SK-N-DZ (cell line): ENCODE data around the gene KIF1A.

Source experiments
- DNase-seq: peaks from one replicate; pipeline ENCODE4 v3.0.0-alpha.2; 2015; ENCODE audit warnings: low spot score

Gene KIF1A

GRCh38 chr2:240720686-240721595 is 99.1 kb downstream of the KIF1A start:
- no peak for DNase-seq

DNA sequence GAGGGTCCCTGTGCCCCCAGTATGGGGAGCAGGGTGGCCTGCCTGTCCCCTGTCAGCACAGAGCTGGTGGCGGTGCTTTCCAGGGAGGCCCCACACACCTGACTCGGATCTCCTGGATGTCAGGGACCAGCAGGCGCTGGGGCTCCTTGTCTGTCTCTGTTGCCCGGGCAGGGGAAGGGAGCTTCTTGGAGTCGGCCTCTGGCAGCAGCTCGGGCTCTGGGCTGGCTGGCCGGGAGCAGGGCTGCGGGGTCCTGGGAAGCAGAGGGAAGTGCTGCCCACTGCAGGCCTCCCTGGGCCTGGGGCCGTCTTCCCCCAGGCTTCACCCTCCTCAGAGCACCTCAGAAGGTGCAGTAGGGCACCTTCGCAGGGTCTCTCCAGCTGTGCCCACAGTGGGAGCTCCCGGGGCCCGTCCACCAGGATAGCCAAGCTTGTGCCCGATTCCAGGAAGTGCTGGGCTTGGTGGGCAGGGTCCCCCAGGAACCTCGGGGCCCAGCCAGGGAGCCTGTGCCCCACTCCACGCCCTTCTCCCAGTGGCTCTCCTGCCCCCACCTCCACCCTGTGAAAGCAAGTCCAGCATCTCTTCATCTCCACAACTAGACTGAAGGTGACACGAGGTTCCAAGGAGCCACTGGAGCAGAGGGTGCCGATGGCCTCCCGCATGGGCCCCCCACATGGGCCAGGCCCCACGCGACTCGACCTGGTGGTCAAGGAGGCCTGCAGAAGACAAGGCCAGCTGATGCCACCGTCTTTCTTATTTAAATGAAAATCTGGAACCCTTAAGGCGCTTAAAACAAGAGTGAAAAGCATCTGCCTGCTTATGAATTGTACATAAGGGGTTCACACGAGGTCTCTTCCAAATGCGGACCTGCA is 100.1 kb downstream of the KIF1A start:
- DNase-seq: no peak

- DNase-seq: no peak
Measured at GRCh38 chr2:240718896-240719490, 101.0 kb downstream of the KIF1A start.

DNA sequence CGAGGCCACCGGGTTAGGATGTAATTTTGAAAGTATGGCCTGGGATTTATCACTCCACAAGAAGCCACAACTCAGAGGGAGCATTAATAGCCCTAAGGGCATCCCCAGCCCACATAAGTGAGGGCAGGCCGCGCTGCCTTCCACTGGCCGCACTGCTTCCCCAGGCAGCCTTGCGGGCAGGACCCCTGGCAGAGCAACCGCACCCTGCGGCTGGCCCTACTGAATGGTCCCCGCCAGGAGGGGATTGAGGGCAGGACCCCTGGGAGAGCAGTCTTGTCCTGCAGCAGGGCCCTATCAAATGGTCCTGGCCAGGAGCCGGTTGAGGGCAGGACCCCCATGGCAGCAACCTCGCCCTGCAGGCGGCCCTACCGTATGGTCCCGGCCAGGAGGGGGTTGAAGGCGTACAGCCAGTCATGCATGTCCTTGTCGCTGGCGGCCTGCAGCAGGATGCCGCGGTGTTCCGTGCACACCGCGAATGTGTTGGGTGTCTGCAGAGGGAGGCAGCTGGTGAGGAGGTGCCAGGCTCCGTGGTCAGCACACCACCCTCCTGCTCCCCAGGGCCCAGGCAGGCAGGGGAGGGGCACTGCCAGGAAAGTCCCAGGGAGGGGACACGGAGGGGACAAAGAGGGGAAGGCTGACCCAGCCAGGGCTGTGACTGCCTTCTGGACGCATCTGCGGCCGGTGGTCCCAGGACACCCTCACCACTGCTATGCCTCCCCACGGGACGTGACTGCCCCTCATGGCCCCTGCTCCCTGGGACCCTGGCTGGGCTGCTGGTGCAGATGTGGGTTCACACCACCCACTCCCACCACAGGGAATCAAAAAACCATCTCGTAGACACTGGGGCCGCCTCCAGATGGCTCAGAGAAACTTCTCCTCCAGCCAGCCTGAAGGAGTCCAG is 102.1 kb downstream of the KIF1A start:
- DNase-seq: no peak

DNA sequence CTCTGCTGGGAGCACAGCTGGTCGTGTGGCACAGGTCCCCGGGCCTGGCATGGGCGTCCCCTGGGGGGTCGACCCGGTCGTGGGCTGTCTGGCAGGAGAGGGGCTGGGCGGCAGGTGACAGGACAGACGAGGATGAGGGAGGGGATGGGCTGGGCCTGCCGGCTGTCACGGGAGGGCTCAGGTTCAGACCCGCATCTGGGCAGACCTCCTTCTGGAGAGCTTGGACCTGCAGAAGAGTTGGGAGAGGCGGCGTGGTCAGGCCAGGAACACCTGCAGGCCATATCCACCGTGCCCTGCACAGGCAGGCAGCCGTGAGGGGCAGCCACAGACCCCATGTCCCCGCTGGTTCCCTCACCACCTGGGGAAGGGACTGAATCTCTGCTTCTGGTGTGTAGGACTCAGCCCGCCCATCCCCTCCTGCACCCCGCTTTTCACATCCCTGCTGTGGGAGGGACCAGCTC is 102.8 kb downstream of the KIF1A start:
- no peak for DNase-seq

DNA sequence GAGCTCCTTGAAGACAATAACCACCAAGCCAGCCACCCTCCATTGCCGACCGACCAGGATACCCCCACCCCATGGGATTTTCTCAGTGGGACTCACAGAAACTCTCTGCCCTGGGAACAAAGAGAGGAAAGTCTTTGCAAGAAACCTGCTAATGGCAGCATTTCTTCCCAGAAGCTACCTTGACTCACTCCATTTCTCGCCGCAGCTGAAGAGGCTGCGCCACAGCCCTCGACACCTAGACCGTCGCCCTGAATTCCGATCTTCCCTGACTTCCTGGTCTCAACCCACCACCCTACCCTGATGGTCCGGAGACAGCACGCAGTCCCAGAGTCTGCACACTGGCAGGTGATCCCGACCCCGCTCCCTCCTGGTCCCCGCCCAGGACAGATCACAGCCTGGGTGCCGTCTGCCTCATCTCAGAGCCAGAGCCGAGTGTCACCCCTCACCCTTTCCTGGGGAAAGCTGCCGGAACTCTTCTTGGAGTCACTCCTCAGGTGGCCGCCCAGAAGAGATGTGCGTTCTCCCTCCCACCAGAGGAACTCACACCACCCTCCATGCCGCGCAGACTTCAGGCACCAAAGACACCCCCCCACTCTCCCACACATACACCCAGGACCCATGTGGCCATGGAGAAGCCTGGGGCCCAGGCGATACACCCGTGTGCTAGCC is 103.8 kb downstream of the KIF1A start:
- no peak for DNase-seq

DNA sequence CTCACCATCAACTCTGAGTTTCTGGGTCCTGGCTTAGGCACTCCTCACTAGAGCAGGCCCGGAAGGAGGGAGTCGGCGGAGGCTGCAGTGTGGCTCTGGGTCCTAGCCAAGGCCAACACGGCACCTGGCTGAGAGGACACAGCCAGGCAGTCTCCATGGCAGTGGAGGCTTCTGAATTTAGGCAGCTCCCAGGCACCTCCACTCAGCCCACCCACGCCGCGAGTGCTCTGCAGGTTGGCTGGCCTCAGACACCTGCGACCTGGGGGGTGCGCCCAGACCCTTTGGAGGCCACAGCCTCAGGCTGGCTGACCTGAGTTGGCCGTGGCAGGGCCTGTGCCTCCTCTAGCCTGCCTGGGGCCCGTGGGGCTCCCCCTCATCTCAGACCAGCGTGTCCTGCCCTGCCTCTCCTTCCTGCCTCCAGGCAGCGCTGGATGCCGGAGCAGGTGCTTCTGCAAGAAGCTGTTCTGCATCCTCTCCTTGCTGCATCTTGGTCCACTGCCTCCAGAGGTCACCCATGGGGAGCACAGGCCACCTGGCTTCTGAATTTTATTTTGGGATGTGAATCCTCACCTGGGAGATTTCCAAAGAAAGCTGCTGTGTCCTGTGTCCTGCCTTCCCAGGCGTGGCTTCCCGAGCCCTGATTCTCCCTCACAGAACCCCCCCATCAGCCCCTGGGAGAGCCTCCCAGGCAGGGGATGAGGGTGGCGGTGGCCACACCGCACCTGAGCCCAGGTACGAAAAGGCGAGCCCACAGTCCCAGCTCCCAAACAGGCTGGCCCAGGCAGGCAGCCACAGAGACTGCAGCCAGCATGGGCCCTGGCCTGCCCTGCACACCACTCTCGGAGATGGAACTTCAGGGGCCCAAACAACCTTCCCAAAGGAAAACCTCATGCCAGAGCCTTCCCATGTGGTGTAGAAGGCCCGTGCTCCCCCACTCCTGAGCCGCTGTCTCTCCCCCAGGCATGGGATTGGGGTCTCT is 105.0 kb downstream of the KIF1A start:
- peak; percentile 36 for DNase-seq

DNA sequence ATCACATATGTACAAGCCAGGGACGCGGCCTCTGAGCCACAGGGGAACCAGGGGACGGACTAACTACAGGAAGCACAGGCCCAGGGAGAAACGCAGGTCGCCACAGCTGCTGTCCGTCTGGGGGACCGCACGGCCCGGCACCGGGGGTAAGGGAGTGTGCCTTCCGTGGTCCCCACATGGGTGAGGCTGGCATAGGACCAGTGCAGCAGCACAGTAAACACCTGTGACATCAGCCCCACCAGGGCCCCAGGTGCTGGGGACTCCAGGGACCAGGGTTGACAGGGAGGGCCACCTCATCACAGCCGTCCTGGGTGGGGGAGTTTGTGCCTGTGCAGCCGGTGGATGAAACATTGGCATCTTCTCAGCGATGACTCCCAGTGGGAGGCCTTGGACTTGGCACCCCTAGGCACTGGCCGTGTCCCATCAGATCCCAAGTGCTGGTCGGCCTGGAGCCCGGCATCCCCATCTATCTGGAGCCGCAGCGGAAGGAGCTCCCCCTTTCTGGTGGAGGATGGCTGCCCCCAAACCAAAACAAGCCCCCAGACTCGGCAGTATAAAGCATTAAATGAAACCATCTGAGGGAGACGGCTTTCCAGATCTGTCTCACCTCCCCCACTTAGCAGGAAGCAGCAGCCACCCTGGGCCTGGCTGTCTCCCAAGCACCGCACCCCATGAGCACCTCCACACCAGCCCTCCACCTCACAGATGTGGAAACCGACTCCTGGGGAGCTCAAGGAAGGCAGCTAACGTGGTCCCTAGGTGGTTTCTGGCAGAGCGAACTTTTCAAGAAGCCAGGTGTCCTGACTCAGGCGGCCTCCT is 105.9 kb downstream of the KIF1A start:
- peak; percentile 40 for DNase-seq

DNA sequence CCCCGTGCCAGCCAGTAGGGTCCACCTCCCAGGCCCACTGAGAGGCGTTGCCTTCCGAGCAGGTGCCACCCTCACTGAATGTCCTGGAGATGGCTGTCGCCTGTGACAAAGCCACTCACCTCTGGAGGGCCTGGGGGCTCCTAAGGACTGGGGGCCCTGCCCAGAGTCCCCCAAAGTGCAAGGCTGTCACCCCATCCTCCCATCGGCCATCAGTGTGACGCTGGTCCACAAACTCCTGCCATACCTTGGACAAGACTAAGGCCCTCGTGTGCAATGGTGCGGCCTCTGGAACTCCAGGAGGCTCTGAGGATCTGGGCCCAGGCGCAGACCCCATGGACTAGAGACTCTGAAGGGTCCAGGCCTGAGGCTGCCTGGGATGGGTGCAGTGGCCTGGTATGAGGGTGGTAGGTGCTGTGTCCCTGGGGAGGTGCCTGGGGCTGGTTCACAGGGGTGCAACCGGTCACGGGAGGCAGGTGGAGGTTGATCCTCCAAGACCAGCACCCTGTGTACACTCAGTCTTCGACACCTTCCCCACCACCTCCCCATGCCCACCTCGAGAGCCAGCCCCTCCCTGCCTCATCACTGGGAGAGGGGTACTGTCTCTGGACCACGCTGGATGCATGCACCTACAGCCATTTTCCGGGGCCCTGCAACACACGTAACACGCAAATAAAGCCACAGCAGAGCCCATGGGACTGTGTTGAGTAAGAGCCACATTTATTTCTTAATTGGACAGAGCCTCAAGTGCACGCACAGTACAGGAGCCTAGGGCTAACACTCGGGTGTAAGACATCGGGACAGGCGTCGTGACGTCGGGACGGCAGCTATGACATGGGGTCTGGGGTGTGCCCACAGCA is 106.7 kb downstream of the KIF1A start:
- no peak for DNase-seq

DNA sequence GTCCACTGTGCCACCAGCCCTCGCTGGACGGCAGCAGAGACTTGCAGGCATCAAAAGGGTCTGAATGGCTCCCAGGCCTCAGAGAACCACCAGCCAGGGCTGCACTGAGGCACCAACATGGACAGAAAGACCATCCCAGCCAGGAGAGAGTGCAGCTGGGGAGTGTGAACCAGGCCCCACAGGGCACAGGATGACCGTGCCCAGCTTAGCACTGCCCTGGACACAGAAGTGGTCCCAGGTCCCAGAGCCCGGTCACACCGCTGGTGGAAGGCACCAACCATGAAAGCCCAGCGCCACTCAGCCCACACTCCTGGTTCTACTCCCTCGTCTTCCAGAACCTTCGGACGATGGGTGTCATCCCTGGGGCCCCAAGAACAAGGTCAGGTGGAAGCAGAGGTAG is 107.9 kb downstream of the KIF1A start:
- DNase-seq: no peak

GRCh38 chr2:240711701-240712100 is 108.3 kb downstream of the KIF1A start:
- no peak for DNase-seq

DNA sequence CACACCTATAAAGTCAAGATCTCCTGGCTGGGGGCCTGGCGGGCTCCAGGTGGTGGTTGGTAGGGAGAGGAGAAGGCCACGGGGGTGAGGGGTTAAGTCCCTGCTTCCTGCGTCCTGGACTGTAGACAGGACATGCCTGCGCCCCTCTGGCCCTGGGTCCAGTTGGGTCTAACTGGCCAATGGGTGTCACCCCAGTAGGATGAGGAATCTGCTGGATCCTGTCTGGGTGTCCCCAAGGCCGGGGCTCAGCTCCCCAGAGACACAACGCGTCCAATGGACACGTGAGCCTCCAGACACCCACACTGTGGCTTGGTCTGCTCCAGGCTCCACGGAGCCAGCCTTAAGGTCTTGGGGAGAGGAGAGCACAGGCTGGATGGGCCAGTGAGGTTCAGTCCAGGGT is 108.7 kb downstream of the KIF1A start:
- DNase-seq: no peak

DNA sequence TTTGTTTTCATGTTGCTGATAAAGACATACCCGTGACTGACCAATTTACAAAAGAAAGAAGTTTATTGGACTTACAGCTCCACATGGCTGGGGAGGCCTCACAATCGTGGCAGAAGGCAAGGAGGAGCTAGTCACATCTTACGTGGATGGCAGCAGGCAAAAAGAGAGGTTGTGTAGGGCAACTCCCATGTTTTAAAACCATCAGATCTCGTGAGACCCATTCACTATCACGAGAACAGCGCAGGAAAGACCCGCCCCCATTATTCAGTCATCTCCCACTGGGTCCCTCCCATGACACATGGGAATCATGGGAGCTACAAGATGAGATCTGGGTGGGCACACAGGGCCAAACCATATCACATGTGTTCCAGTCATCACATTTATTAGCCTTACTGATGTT is 111.6 kb downstream of the KIF1A start:
- no peak for DNase-seq

DNA sequence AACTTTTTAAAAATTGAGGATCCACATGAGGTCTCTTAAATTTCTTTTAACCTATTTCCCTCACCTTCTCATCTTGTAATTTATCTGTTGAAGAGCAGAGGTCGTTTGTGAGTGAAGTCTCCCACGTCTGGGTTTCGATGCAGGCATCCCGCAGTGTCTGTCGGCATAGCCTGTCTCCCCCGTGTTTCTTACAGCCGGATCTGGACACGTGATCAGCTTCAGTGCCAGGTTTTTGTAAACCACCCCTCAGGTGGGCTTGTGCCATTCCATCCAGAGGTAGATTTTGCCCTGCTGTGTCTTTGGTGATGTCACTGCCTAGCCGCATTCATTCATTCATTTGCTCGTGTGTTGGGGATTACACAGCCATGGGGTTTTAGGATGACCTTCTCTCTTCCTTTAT is 112.2 kb downstream of the KIF1A start:
- no peak for DNase-seq

DNA sequence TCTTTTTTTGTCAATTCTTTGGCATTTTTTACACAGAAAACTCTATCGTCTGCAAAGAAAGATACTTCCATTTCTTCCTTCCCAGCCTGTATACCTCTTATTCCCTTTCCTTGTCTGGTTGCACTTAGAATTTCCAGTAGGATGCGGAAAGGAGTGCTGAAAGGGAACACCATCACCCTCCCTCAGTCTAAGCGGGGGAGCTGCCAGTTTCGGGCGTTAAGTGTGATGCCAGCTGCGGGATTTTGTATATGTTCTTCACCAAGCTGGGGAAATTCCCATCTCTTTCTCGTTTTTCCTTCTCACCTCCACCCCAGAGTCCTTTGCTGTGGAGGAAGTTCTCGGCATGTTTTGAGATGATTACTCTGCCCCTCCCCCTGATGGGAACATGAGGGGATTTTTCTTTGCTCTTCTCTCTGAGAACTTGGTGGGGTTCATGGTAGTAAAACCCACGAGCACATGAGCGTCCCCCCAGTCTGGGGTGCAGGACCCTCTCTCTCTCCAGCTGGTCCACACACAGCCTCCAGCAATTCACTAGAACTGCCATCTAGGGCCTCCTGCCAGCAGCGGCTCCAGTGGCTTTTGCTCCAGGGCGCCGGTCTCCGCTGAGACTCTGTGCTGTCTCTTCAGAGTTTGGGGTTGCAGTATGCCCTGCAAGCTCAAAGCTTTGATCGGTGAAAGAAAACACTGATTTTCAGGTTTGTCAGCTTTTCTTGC is 112.8 kb downstream of the KIF1A start:
- no peak for DNase-seq

GRCh38 chr2:240705204-240705791 is 114.7 kb downstream of the KIF1A start:
- no peak for DNase-seq
